Measurements from ENCODE around the gene TRMT6. TPM values are rescaled to one million over a fixed set of nuclear protein-coding genes. Genes with fewer than 3 reads are reported as not detected.

The TRMT6 gene
- total RNA-seq, 3 donors from 2014 or later, result 8.3 to 10.5 (median 9.2) TPM

Other genes starting within 250 kb of the TRMT6 start
- gene SHLD1, start 200.1 kb downstream of the TRMT6 start, total RNA-seq, result 1 to 10 TPM; 7.5 to 8.3 (median 8.0) TPM
- gene CHGB, start 39.0 kb downstream of the TRMT6 start, total RNA-seq, result 1 to 10 TPM; 3.0 to 5.6 (median 3.7) TPM
- gene MCM8, start 119 bp upstream of the TRMT6 start, total RNA-seq, result 1 to 10 TPM; 4.9 to 9.8 (median 7.8) TPM
- 10 to 100 TPM; 36.7 to 56.2 (median 41.8) TPM for gene CRLS1, start 55.6 kb upstream of the TRMT6 start, total RNA-seq
- gene LRRN4, start 103.5 kb upstream of the TRMT6 start, total RNA-seq, result not detected
- 100 to 1,000 TPM in 1 of 3 donors, 10 to 100 TPM in 2; 17.4 to 102 (median 54.1) TPM for gene FERMT1, start 172.5 kb upstream of the TRMT6 start, total RNA-seq

All from mucosa of descending colon (tissue), 3 donors.